Keratinocyte (primary cell): ENCODE data around the gene LRP3. TPM values are rescaled to one million over a fixed set of nuclear protein-coding genes. Genes with fewer than 3 reads are reported as not detected.

Experiments used
- DNase-seq: peaks from one replicate; pipeline ENCODE4 v3.0.0-alpha.2; 2011; ENCODE audit warnings: low read depth, missing footprints, low spot score
- FAIRE-seq: peaks from 2 replicates; lab custom pipeline; 2011; peaks lifted over from hg19 to GRCh38; lab: Jason Lieb, UNC
- H2AFZ ChIP-seq: 2 replicates; pipeline ENCODE4 v1.6.0; 2012; ENCODE audit warnings: low read length, control low read depth, inconsistent platforms; ENCODE audit not compliant: control insufficient read depth
- H3K27ac ChIP-seq: 2 replicates; pipeline ENCODE4 v1.5.1; 2011; ENCODE audit warnings: low read length; ENCODE audit not compliant: control insufficient read depth, insufficient read depth
- H3K27me3 ChIP-seq: 3 replicates; pipeline ENCODE4 v1.6.0; 2011; ENCODE audit warnings: low read length; ENCODE audit not compliant: control insufficient read depth, insufficient read depth; ENCODE audit errors: extremely low read depth
- H3K36me3 ChIP-seq, 2 experiments: 2 replicates in 1 of 2; 3 replicates in 1 of 2; pipeline ENCODE4 v1.5.1; 2011; ENCODE audit warnings: low read length in 2 of 2, mild to moderate bottlenecking in 1 of 2; ENCODE audit not compliant: control insufficient read depth in 2 of 2, insufficient read depth in 2 of 2; ENCODE audit errors: extremely low read depth in 1 of 2
- H3K4me1 ChIP-seq: 3 replicates; pipeline ENCODE4 v1.5.1; 2011; ENCODE audit warnings: low read length; ENCODE audit not compliant: control insufficient read depth, insufficient read depth; ENCODE audit errors: extremely low read depth
- H3K4me2 ChIP-seq: 3 replicates; pipeline ENCODE4 v1.6.0; 2011; ENCODE audit warnings: low read depth, low read length; ENCODE audit not compliant: control insufficient read depth, insufficient read depth; ENCODE audit errors: extremely low read depth
- H3K4me3 ChIP-seq, 3 experiments: fragments of 200-600 bp in 1 of 3; sonication (generic) in 1 of 3; 2 replicates in 2 of 3; 3 replicates in 1 of 3; pipeline ENCODE4 v1.5.1; 2011 to 2016; ENCODE audit warnings: low read length in 3 of 3, mild to moderate bottlenecking in 3 of 3, control low read depth in 2 of 3, inconsistent platforms in 1 of 3, low read depth in 1 of 3, mixed read lengths in 1 of 3, mixed run types in 1 of 3, moderate library complexity in 1 of 3; ENCODE audit not compliant: control insufficient read depth in 2 of 3, insufficient read depth in 2 of 3; ENCODE audit errors: extremely low read depth in 1 of 3
- H3K79me2 ChIP-seq: 2 replicates; pipeline ENCODE4 v1.6.0; 2012; ENCODE audit warnings: low read length; ENCODE audit not compliant: control insufficient read depth, insufficient read depth
- H3K9ac ChIP-seq: 3 replicates; pipeline ENCODE4 v1.6.0; 2011; ENCODE audit warnings: low read length; ENCODE audit not compliant: control insufficient read depth, insufficient read depth; ENCODE audit errors: extremely low read depth
- H3K9me1 ChIP-seq: 3 replicates; pipeline ENCODE4 v1.6.0; 2011; ENCODE audit warnings: low read length; ENCODE audit not compliant: control insufficient read depth, insufficient read depth; ENCODE audit errors: extremely low read depth
- H3K9me3 ChIP-seq: 2 replicates; pipeline ENCODE4 v1.5.1; 2012; ENCODE audit warnings: low read depth, low read length; ENCODE audit not compliant: control insufficient read depth
- H4K20me1 ChIP-seq: 3 replicates; pipeline ENCODE4 v1.6.0; 2011; ENCODE audit warnings: low read length; ENCODE audit not compliant: control insufficient read depth, insufficient read depth; ENCODE audit errors: extremely low read depth
- EZH2 ChIP-seq: IDR thresholded peaks from one replicate; pipeline ENCODE4 v1.6.1; 2012; ENCODE audit warnings: inconsistent platforms, mild to moderate bottlenecking, low read length, moderate library complexity
- dilution Hi-C: fragments of 300-500 bp; cut with MboI; formaldehyde crosslinking; loops from one replicate; pipeline ENCODE4 v1.7.0; 2020; ENCODE audit warnings: low sequenced_read_pairs; ENCODE audit not compliant: extremely low pct_ligation_motif_present
- polyA plus RNA-seq, 5 experiments: library from polyadenylated mRNA; depleted of rRNA in 3 of 5; stranded (reverse) in 3 of 5; stranded (forward) in 1 of 5; unstranded in 1 of 5; fragments of >200 nt; gene quantifications; 1 replicate in 1 of 5; 2 replicates in 3 of 5; 3 replicates in 1 of 5; pipeline versions ENCODE4 v1.2.1 to v1.2.3, GENCODE V29; 2011 to 2012; ENCODE audit warnings: missing spikeins in 2 of 5, low read depth in 1 of 5, low replicate concordance in 1 of 5
- TF ChIP-seq, protein P1 (sequence below), 3 experiments: IDR thresholded peaks in 1 of 3; conservative IDR thresholded peaks in 1 of 3; optimal IDR thresholded peaks in 1 of 3; 2 replicates in 2 of 3; 3 replicates in 1 of 3; pipeline versions ENCODE3 to v1.5.1; 2011; ENCODE audit warnings: low read length in 3 of 3, mild to moderate bottlenecking in 3 of 3, moderate library complexity in 2 of 3, control low read depth in 1 of 3, inconsistent platforms in 1 of 3; ENCODE audit not compliant: insufficient read depth in 2 of 3; ENCODE audit errors: extremely low read depth in 1 of 3

Gene LRP3
- polyA plus RNA-seq, 1 donor (not counting 4 experiments of a cell fraction or from before 2014, with no cell fraction given), result 5.0 TPM

DNA sequence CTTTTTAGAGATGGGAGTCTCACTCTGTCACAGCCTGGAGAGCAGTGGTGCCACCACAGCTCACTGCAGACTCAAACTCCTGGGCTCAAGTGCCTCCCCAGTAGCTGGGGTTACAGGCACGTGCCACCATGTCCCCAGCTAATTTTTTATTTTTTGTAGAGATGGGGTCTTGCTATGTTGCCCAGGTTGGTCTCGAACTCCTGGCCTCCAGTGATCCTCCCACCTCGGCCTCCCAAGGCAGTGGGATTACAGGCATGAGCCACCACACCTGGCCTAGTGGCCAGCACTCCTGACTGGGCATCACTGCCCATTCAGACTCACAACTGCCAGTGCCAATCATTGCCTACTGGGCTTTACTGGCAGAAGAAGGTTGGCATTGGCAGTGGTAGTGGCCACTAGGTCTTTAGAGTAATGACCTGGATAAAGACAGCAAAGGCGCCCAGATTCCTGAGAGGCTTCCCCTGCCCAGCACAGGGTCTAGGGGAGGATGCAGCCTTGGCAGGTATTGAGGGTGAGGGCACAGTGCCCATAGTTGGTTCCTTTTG, 58.4 kb downstream of the LRP3 start:
- no peaks in the 10 kb centered on the region for H3K9me1 ChIP-seq
- H3K4me3 ChIP-seq, result no peak overlapping the region
- DNase-seq (no peak), FAIRE-seq (no peak)
- H3K9ac ChIP-seq, result no peak overlapping the region
- H3K9me3 ChIP-seq, result no peaks in the 10 kb centered on the region
- H3K36me3 ChIP-seq, result no peaks in the 10 kb centered on the region
- H2AFZ ChIP-seq, result no peak overlapping the region
- H3K27ac ChIP-seq, result no peak overlapping the region
- H3K27me3 ChIP-seq, result no peaks in the 10 kb centered on the region
- no peaks in the 10 kb centered on the region for H3K79me2 ChIP-seq
- H3K4me1 ChIP-seq, result no peaks in the 10 kb centered on the region
- no peaks in the 10 kb centered on the region for H4K20me1 ChIP-seq
- dilution Hi-C loops, result no loop called here
- H3K4me2 ChIP-seq, result no peak overlapping the region
- TF ChIP-seq EZH2, result no peak
- TF ChIP-seq, protein P1, sequence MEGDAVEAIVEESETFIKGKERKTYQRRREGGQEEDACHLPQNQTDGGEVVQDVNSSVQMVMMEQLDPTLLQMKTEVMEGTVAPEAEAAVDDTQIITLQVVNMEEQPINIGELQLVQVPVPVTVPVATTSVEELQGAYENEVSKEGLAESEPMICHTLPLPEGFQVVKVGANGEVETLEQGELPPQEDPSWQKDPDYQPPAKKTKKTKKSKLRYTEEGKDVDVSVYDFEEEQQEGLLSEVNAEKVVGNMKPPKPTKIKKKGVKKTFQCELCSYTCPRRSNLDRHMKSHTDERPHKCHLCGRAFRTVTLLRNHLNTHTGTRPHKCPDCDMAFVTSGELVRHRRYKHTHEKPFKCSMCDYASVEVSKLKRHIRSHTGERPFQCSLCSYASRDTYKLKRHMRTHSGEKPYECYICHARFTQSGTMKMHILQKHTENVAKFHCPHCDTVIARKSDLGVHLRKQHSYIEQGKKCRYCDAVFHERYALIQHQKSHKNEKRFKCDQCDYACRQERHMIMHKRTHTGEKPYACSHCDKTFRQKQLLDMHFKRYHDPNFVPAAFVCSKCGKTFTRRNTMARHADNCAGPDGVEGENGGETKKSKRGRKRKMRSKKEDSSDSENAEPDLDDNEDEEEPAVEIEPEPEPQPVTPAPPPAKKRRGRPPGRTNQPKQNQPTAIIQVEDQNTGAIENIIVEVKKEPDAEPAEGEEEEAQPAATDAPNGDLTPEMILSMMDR (optimal IDR thresholded peaks at IDR 0.05 in 1 of 3, IDR thresholded peaks at IDR 0.05 in 1 of 3, conservative IDR thresholded peaks at IDR 0.05 in 1 of 3; ENCODE audit: extremely low read depth in 1 of 3, insufficient read depth in 2 of 3, low read length in 3 of 3), result no peak

DNA sequence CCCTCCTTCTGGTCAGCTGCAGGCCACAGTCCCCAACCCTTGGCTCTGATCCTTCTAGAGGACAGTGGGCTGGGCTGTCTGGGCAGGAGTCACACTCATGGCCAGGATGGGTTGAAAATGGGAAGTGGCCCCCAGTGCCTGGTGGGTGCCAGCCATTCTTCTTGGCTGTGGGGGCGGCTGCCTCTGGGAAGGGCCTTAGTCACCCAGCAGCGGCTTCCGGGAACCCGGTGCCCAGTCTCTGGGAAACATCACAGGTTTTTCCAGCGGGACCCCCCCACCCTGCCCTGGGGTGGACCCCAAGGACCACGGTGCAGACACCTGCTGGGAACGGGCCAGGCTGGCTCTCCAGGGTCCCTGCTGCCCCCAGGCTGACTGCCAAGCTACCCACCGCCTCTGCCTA, 58.8 kb downstream of the LRP3 start:
- Histone ChIP-seq H3K4me2 (no peak overlapping the region), H4K20me1 (no peaks in the 10 kb centered on the region), H3K27me3 (no peaks in the 10 kb centered on the region), H3K27ac (no peak overlapping the region), H3K4me1 (no peaks in the 10 kb centered on the region), H3K4me3 (no peak overlapping the region), H3K9me3 (peaks cover 2% of the 10 kb centered on the region), H3K9me1 (no peaks in the 10 kb centered on the region), H3K79me2 (no peaks in the 10 kb centered on the region), H3K9ac (no peak overlapping the region), H3K36me3 (no peaks in the 10 kb centered on the region), H2AFZ (no peak overlapping the region)
- no peak for TF ChIP-seq EZH2
- TF ChIP-seq, protein P1 (optimal IDR thresholded peaks at IDR 0.05 in 1 of 3, IDR thresholded peaks at IDR 0.05 in 1 of 3, conservative IDR thresholded peaks at IDR 0.05 in 1 of 3; ENCODE audit: extremely low read depth in 1 of 3, insufficient read depth in 2 of 3, low read length in 3 of 3), result no peak
- dilution Hi-C loops, result no loop called here
- FAIRE-seq (no peak), DNase-seq (no peak)
